CD14-positive monocyte (primary cell): ENCODE data around the gene WIPF3. TPM values are rescaled to one million over a fixed set of nuclear protein-coding genes. Genes with fewer than 3 reads are reported as not detected.

Source experiments
- DNase-seq, 3 donors: peaks; one replicate each; pipeline ENCODE4 v3.0.0-alpha.2; 2011 to 2022
- H2AFZ ChIP-seq: 2 replicates; pipeline ENCODE4 v1.6.0; 2012; ENCODE audit warnings: mild to moderate bottlenecking, low read depth, low read length, inconsistent platforms; ENCODE audit not compliant: insufficient read depth, poor library complexity, severe bottlenecking
- H3K27ac ChIP-seq, 2 donors: 1 replicate in 1 of 2; 2 replicates in 1 of 2; pipeline ENCODE4 v1.5.1; 2012 to 2013; ENCODE audit warnings: low read length in 2 of 2, control low read depth in 1 of 2, inconsistent platforms in 1 of 2, low read depth in 1 of 2, mild to moderate bottlenecking in 1 of 2
- H3K27me3 ChIP-seq, 2 donors: one replicate each; pipeline versions ENCODE4 v1.6.0 to v1.6.1; 2011 to 2013; ENCODE audit warnings: low read length in 2 of 2; ENCODE audit not compliant: control insufficient read depth in 2 of 2, insufficient read depth in 2 of 2
- H3K36me3 ChIP-seq, 2 donors: replicated peaks in 1 of 2; 1 replicate in 1 of 2; 2 replicates in 1 of 2; pipeline versions ENCODE4 v1.5.1 to v1.6.1; 2012 to 2013; ENCODE audit warnings: low read length in 2 of 2, control low read depth in 1 of 2, inconsistent platforms in 1 of 2, mild to moderate bottlenecking in 1 of 2; ENCODE audit not compliant: insufficient read depth in 2 of 2, control insufficient read depth in 1 of 2
- H3K4me1 ChIP-seq, 2 donors: 1 replicate in 1 of 2; 2 replicates in 1 of 2; pipeline versions ENCODE4 v1.5.1 to v1.6.1; 2012 to 2013; ENCODE audit warnings: low read length in 2 of 2, control low read depth in 1 of 2, inconsistent platforms in 1 of 2, mild to moderate bottlenecking in 1 of 2, moderate library complexity in 1 of 2; ENCODE audit not compliant: insufficient read depth in 2 of 2, control insufficient read depth in 1 of 2
- H3K4me2 ChIP-seq: replicated peaks from 2 replicates; pipeline ENCODE3; 2012; ENCODE audit warnings: low read length, moderate library complexity, mild to moderate bottlenecking; ENCODE audit not compliant: poor library complexity, severe bottlenecking; ENCODE audit errors: extremely low read depth
- H3K4me3 ChIP-seq, 3 experiments: fragments of 200-600 bp in 1 of 3; sonication (generic) in 1 of 3; replicated peaks in 1 of 3; 1 replicate in 2 of 3; 2 replicates in 1 of 3; pipeline ENCODE4 v1.5.1; 2011 to 2013; ENCODE audit warnings: low read length in 3 of 3, mild to moderate bottlenecking in 3 of 3, control low read depth in 2 of 3, low read depth in 2 of 3, inconsistent platforms in 1 of 3, moderate library complexity in 1 of 3
- H3K79me2 ChIP-seq: 2 replicates; pipeline ENCODE4 v1.6.0; 2012; ENCODE audit warnings: mild to moderate bottlenecking, control low read depth, inconsistent platforms, low read length, moderate library complexity; ENCODE audit not compliant: insufficient read depth
- H3K9ac ChIP-seq: 2 replicates; pipeline ENCODE4 v1.6.0; 2017; ENCODE audit warnings: low read length, mild to moderate bottlenecking; ENCODE audit not compliant: insufficient read depth, poor library complexity, severe bottlenecking
- H3K9me3 ChIP-seq, 2 donors: replicated peaks in 1 of 2; 1 replicate in 1 of 2; 2 replicates in 1 of 2; pipeline versions ENCODE4 v1.5.1 to v1.6.1; 2012 to 2013; ENCODE audit warnings: low read length in 2 of 2, control low read depth in 1 of 2; ENCODE audit not compliant: control insufficient read depth in 1 of 2, insufficient read depth in 1 of 2
- H4K20me1 ChIP-seq: 2 replicates; pipeline ENCODE4 v1.6.0; 2012; ENCODE audit warnings: mild to moderate bottlenecking, low read length, control low read depth, moderate library complexity; ENCODE audit not compliant: insufficient read depth
- H3K27ac Mint-ChIP-seq, 7 donors: one replicate each; pipeline ENCODE4 v1.8.0; 2020; ENCODE audit warnings: mild to moderate bottlenecking in 7 of 7, mixed read lengths in 7 of 7, moderate library complexity in 6 of 7, inconsistent platforms in 2 of 7
- H3K27me3 Mint-ChIP-seq, 3 donors: one replicate each; pipeline ENCODE4 v1.8.0; 2021 to 2022; ENCODE audit warnings: low read depth in 3 of 3, mild to moderate bottlenecking in 3 of 3, mixed read lengths in 3 of 3, moderate library complexity in 3 of 3, inconsistent platforms in 1 of 3
- H3K36me3 Mint-ChIP-seq, 2 donors: one replicate each; pipeline ENCODE4 v1.8.0; 2020; ENCODE audit warnings: mixed read lengths in 2 of 2, inconsistent platforms in 1 of 2, mild to moderate bottlenecking in 1 of 2
- H3K4me1 Mint-ChIP-seq: one replicate; pipeline ENCODE4 v1.8.0; 2020; ENCODE audit warnings: mild to moderate bottlenecking, mixed read lengths
- H3K4me3 Mint-ChIP-seq, 2 donors: one replicate each; pipeline ENCODE4 v1.8.0; 2020; ENCODE audit warnings: mild to moderate bottlenecking in 2 of 2, mixed read lengths in 2 of 2, moderate library complexity in 1 of 2
- H3K9me3 Mint-ChIP-seq, 7 donors: one replicate each; pipeline ENCODE4 v1.8.0; 2020 to 2022; ENCODE audit warnings: mixed read lengths in 7 of 7, mild to moderate bottlenecking in 6 of 7, moderate library complexity in 6 of 7, inconsistent platforms in 2 of 7
- WGBS: methylation state at CpG from one replicate; pipeline ENCODE4 v1.1.5; 2013; ENCODE audit warnings: missing lambda C conversion rate; ENCODE audit not compliant: insufficient coverage; 5-methylcytosine and 5-hydroxymethylcytosine counted together
- intact Hi-C, 2 donors: fragments of 100-400 bp; cut with micrococcal nuclease; formaldehyde crosslinking; loops; one replicate each; pipeline versions ENCODE4 v1.15.0 to v1.15.1; 2023
- polyA plus RNA-seq, 3 donors: library from polyadenylated mRNA; depleted of rRNA in 1 of 3; unstranded in 2 of 3; stranded (reverse) in 1 of 3; fragments of 300-500 nt in 2 of 3; fragments of >200 nt in 1 of 3; fragmentation: Illumina TruSeq in 2 of 3; gene quantifications; 1 replicate in 2 of 3; 2 replicates in 1 of 3; pipeline ENCODE4 v1.2.3, GENCODE V29; 2012 to 2021
- TF ChIP-seq, protein P1 (sequence below): fragments of 200-600 bp; IDR thresholded peaks from one replicate; pipeline ENCODE4 v1.8.0; 2022; ENCODE audit warnings: antibody characterized with exemption, mild to moderate bottlenecking

The WIPF3 gene
- polyA plus RNA-seq, 3 donors, result not detected

DNA sequence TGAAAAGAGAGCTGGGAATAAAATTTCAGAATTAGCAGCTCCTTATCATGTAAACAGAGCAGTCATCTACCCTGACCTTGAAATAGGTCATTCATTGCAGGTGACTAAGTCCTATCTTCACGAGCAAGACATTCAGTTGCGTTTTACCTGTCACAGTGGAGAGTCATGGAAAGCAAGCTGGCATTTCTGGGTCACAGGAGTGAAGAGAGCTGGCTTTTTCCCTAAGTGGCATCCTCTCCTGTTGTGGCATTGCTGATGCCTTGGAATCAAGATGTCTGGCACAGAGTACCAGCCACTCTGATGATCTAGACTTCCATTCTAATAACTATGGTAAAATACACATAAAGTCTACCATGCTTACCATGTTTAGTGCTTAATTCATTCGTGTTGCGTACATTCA lies 112.5 kb downstream of the WIPF3 start:
- Mint-ChIP-seq H3K36me3 (peaks cover 10 to 20% of the 10 kb centered on the region in 2 donors), H3K27ac (no peak overlapping the region), H3K27me3 (no peaks in the 10 kb centered on the region), H3K4me3 (no peak overlapping the region), H3K4me1 (peaks cover 3% of the 10 kb centered on the region), H3K9me3 (no peaks in the 10 kb centered on the region)
- DNase-seq, result no peak
- Histone ChIP-seq H3K27me3 (no peaks in the 10 kb centered on the region), H3K4me2 (no peak overlapping the region), H4K20me1 (no peaks in the 10 kb centered on the region), H3K36me3 (peaks cover 5 to 46% of the 10 kb centered on the region in 2 donors), H3K27ac (no peak overlapping the region), H3K9me3 (no peaks in the 10 kb centered on the region), H2AFZ (no peak overlapping the region), H3K4me3 (no peak overlapping the region), H3K9ac (no peak overlapping the region), H3K4me1 (no peaks in the 10 kb centered on the region), H3K79me2 (no peaks in the 10 kb centered on the region)
- intact Hi-C loops, result no loop called here
- TF ChIP-seq, protein P1, sequence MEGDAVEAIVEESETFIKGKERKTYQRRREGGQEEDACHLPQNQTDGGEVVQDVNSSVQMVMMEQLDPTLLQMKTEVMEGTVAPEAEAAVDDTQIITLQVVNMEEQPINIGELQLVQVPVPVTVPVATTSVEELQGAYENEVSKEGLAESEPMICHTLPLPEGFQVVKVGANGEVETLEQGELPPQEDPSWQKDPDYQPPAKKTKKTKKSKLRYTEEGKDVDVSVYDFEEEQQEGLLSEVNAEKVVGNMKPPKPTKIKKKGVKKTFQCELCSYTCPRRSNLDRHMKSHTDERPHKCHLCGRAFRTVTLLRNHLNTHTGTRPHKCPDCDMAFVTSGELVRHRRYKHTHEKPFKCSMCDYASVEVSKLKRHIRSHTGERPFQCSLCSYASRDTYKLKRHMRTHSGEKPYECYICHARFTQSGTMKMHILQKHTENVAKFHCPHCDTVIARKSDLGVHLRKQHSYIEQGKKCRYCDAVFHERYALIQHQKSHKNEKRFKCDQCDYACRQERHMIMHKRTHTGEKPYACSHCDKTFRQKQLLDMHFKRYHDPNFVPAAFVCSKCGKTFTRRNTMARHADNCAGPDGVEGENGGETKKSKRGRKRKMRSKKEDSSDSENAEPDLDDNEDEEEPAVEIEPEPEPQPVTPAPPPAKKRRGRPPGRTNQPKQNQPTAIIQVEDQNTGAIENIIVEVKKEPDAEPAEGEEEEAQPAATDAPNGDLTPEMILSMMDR, result no peak
- 82% methylated on average over 2 of the region's 4 CpGs for WGBS

DNA sequence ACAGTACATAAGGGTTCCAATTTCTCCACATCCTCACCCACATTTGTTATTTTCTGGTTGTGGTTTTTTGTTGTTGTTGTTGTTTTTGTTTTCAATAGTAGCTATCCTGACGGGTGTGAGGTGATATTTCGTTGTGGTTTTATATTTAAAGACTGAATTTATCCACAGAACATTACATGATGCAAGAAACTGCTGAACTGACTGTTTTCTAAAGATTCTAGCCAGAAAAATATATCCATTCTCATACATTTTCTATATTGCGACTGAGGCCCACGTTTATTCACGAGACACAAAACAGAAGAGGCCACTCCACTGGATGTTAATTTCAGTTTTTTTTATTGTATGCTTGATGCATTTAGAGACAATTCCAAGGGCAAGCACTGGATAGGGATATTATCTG lies 113.5 kb downstream of the WIPF3 start:
- intact Hi-C loops, result no loop called here
- Histone ChIP-seq H3K9me3 (no peaks in the 10 kb centered on the region), H3K9ac (no peak overlapping the region), H3K4me3 (no peak overlapping the region), H4K20me1 (no peaks in the 10 kb centered on the region), H3K4me2 (no peak overlapping the region), H3K79me2 (no peaks in the 10 kb centered on the region), H2AFZ (no peak overlapping the region), H3K27me3 (no peaks in the 10 kb centered on the region), H3K4me1 (no peaks in the 10 kb centered on the region), H3K36me3 (peaks cover 5 to 56% of the 10 kb centered on the region in 2 donors), H3K27ac (no peak overlapping the region)
- TF ChIP-seq, protein P1, result no peak
- H3K27me3 Mint-ChIP-seq, result no peaks in the 10 kb centered on the region
- no peak overlapping the region for H3K4me3 Mint-ChIP-seq
- H3K4me1 Mint-ChIP-seq, result peaks cover 3% of the 10 kb centered on the region
- no peak overlapping the region for H3K27ac Mint-ChIP-seq
- 100% methylated on average over 1 of the region's 5 CpGs for WGBS
- no peak for DNase-seq
- no peaks in the 10 kb centered on the region for H3K9me3 Mint-ChIP-seq
- peaks cover 11 to 23% of the 10 kb centered on the region in 2 donors for H3K36me3 Mint-ChIP-seq
